ENCODE measurements around the gene BRME1.

BRME1 gene

GRCh38 chr19:13877303-13877702, 28.6 kb downstream of the BRME1 start:
- peaks cover 6 to 29% of the 10 kb centered on the region in 2 donors for H3K27me3 Mint-ChIP-seq
- H3K4me3 Mint-ChIP-seq = no peak overlapping the region
- DNase-seq = no peak
- H3K27ac Mint-ChIP-seq = no peak overlapping the region
- no peaks in the 10 kb centered on the region for H3K9me3 Mint-ChIP-seq
- ATAC-seq (replicated peaks) = no peak
- peaks cover 20 to 27% of the 10 kb centered on the region in 2 donors for H3K4me1 Mint-ChIP-seq (ENCODE audit: low read depth in 2 of 2)
- peaks cover 7% of the 10 kb centered on the region for H3K36me3 Mint-ChIP-seq (ENCODE audit: insufficient read depth)

- H3K27me3 Mint-ChIP-seq = peaks cover 6 to 32% of the 10 kb centered on the region in 2 donors
- peaks cover 15 to 23% of the 10 kb centered on the region in 2 donors for H3K4me1 Mint-ChIP-seq (ENCODE audit: low read depth in 2 of 2)
- ATAC-seq (replicated peaks) (no peak), DNase-seq (no peak)
- H3K27ac Mint-ChIP-seq = no peak within 1 kb of the TSS
- H3K36me3 Mint-ChIP-seq (ENCODE audit: insufficient read depth) = peaks cover 10% of the 10 kb centered on the region
- no peaks in the 10 kb centered on the region for H3K9me3 Mint-ChIP-seq
- H3K4me3 Mint-ChIP-seq = no peak within 1 kb of the TSS
Measured at GRCh38 chr19:13876834-13877233, 29.1 kb downstream of the BRME1 start, which contains the start of gene NANOS3. TSS of gene NANOS3 (plus strand) at chr19:13877134. CDS start at chr19:13877249, 115 bp downstream.

- Mint-ChIP-seq H3K27ac (no peak overlapping the region), H3K36me3 (ENCODE audit: insufficient read depth) (peaks cover 6% of the 10 kb centered on the region), H3K27me3 (peaks cover 6 to 32% of the 10 kb centered on the region in 2 donors), H3K4me3 (no peak overlapping the region), H3K4me1 (ENCODE audit: low read depth in 2 of 2) (peaks cover 5 to 13% of the 10 kb centered on the region in 2 donors), H3K9me3 (no peaks in the 10 kb centered on the region)
- DNase-seq (no peak), ATAC-seq (replicated peaks) (no peak)
Measured at GRCh38 chr19:13875824-13876223, 30.1 kb downstream of the BRME1 start.

GRCh38 chr19:13873834-13874515, 31.9 kb downstream of the BRME1 start:
- Mint-ChIP-seq H3K4me1 (ENCODE audit: low read depth in 2 of 2) (peaks cover 0 to 3% of the 10 kb centered on the region in 2 donors), H3K4me3 (no peak overlapping the region), H3K36me3 (ENCODE audit: insufficient read depth) (peaks cover 6% of the 10 kb centered on the region), H3K27me3 (peaks cover 7 to 39% of the 10 kb centered on the region in 2 donors), H3K27ac (no peak overlapping the region), H3K9me3 (no peaks in the 10 kb centered on the region)
- DNase-seq = no peak
- ATAC-seq (replicated peaks) = no peak

GRCh38 chr19:13872695-13873389, 33.1 kb downstream of the BRME1 start:
- Mint-ChIP-seq H3K9me3 (no peaks in the 10 kb centered on the region), H3K27me3 (peaks cover 12 to 50% of the 10 kb centered on the region in 2 donors), H3K36me3 (ENCODE audit: insufficient read depth) (peaks cover 6% of the 10 kb centered on the region), H3K27ac (no peak overlapping the region), H3K4me3 (peak overlapping the region; percentile 42 to 44), H3K4me1 (ENCODE audit: low read depth in 2 of 2) (peaks cover 0 to 3% of the 10 kb centered on the region in 2 donors)
- ATAC-seq (replicated peaks) (peak; percentile 87), DNase-seq (no peak)

- Mint-ChIP-seq H3K9me3 (no peaks in the 10 kb centered on the region), H3K4me3 (peak overlapping the region; percentile 42 to 44), H3K36me3 (ENCODE audit: insufficient read depth) (peaks cover 6% of the 10 kb centered on the region), H3K27ac (no peak overlapping the region), H3K4me1 (ENCODE audit: low read depth in 2 of 2) (peaks cover 0 to 3% of the 10 kb centered on the region in 2 donors), H3K27me3 (peaks cover 12 to 55% of the 10 kb centered on the region in 2 donors)
- DNase-seq (no peak), ATAC-seq (replicated peaks) (no peak)
Measured at GRCh38 chr19:13872339-13872694, 33.6 kb downstream of the BRME1 start.

GRCh38 chr19:13870873-13871272, 35.0 kb downstream of the BRME1 start:
- ATAC-seq (replicated peaks) = no peak
- DNase-seq = no peak
- peaks cover 8 to 9% of the 10 kb centered on the region in 2 donors for H3K4me1 Mint-ChIP-seq (ENCODE audit: low read depth in 2 of 2)
- H3K36me3 Mint-ChIP-seq (ENCODE audit: insufficient read depth) = peaks cover 6% of the 10 kb centered on the region
- no peak overlapping the region for H3K4me3 Mint-ChIP-seq
- peaks cover 21 to 61% of the 10 kb centered on the region in 2 donors for H3K27me3 Mint-ChIP-seq
- H3K9me3 Mint-ChIP-seq = no peaks in the 10 kb centered on the region
- H3K27ac Mint-ChIP-seq = no peak overlapping the region

- DNase-seq (no peak), ATAC-seq (replicated peaks) (no peak)
- Mint-ChIP-seq H3K36me3 (ENCODE audit: insufficient read depth) (peaks cover 3% of the 10 kb centered on the region), H3K27me3 (peaks cover 24 to 58% of the 10 kb centered on the region in 2 donors), H3K9me3 (no peaks in the 10 kb centered on the region), H3K4me1 (ENCODE audit: low read depth in 2 of 2) (peaks cover 12 to 14% of the 10 kb centered on the region in 2 donors), H3K4me3 (no peak overlapping the region), H3K27ac (no peak overlapping the region)
Measured at GRCh38 chr19:13869281-13869680, 36.6 kb downstream of the BRME1 start.

- H3K36me3 Mint-ChIP-seq (ENCODE audit: insufficient read depth) = peaks cover 6% of the 10 kb centered on the region
Measured at GRCh38 chr19:13868663-13869062, 37.3 kb downstream of the BRME1 start.

GRCh38 chr19:13866463-13867046, 39.4 kb downstream of the BRME1 start:
- no peak for DNase-seq
- Mint-ChIP-seq H3K9me3 (no peaks in the 10 kb centered on the region), H3K36me3 (ENCODE audit: insufficient read depth) (peaks cover 16% of the 10 kb centered on the region)

More at GRCh38 chr19:13868663-13869062, 37.3 kb downstream of the BRME1 start:
- Mint-ChIP-seq H3K27ac (no peak overlapping the region), H3K4me3 (no peak overlapping the region), H3K27me3 (peaks cover 27 to 61% of the 10 kb centered on the region in 2 donors), H3K9me3 (no peaks in the 10 kb centered on the region), H3K4me1 (ENCODE audit: low read depth in 2 of 2) (peaks cover 18 to 19% of the 10 kb centered on the region in 2 donors)
- no peak for ATAC-seq (replicated peaks)
- DNase-seq = no peak

GRCh38 chr19:13865571-13866462, 40.1 kb downstream of the BRME1 start:
- DNase-seq = no peak
- ATAC-seq (replicated peaks) = no peak
- Mint-ChIP-seq H3K4me3 (peak overlapping the region; percentile 66 to 93), H3K9me3 (no peaks in the 10 kb centered on the region), H3K4me1 (ENCODE audit: low read depth in 2 of 2) (peaks cover 31 to 38% of the 10 kb centered on the region in 2 donors), H3K27ac (no peak overlapping the region), H3K36me3 (ENCODE audit: insufficient read depth) (peaks cover 19% of the 10 kb centered on the region), H3K27me3 (peaks cover 30 to 52% of the 10 kb centered on the region in 2 donors)

More at GRCh38 chr19:13866463-13867046, 39.4 kb downstream of the BRME1 start:
- H3K4me3 Mint-ChIP-seq = peak overlapping the region; percentile 66 to 68
- peaks cover 30 to 52% of the 10 kb centered on the region in 2 donors for H3K27me3 Mint-ChIP-seq
- no peak overlapping the region for H3K27ac Mint-ChIP-seq
- no peak for ATAC-seq (replicated peaks)
- H3K4me1 Mint-ChIP-seq (ENCODE audit: low read depth in 2 of 2) = peaks cover 25 to 31% of the 10 kb centered on the region in 2 donors

GRCh38 chr19:13864667-13865570, 41.0 kb downstream of the BRME1 start:
- ATAC-seq (replicated peaks) (no peak), DNase-seq (no peak)
- peak overlapping the region in 1 of 2 donors; percentile 100 for H3K27ac Mint-ChIP-seq
- peaks cover 21% of the 10 kb centered on the region for H3K36me3 Mint-ChIP-seq (ENCODE audit: insufficient read depth)
- peaks cover 33 to 40% of the 10 kb centered on the region in 2 donors for H3K4me1 Mint-ChIP-seq (ENCODE audit: low read depth in 2 of 2)
- H3K9me3 Mint-ChIP-seq = no peaks in the 10 kb centered on the region
- H3K27me3 Mint-ChIP-seq = peaks cover 30 to 52% of the 10 kb centered on the region in 2 donors
- peak overlapping the region; percentile 57 to 93 for H3K4me3 Mint-ChIP-seq

Measured in effector memory CD8-positive, alpha-beta T cell (primary cell).